ENCODE measurements around the gene RAB40B. TPM values are rescaled to one million over a fixed set of nuclear protein-coding genes. Genes with fewer than 3 reads are reported as not detected.
A peak's percentile ranks its signal among the peaks of the same experiment; 100 is the strongest.

RAB40B gene
- total RNA-seq, 1 donor from 2014 or later = 4.9 TPM

GRCh38 chr17:82703935-82704865, 5.7 kb upstream of the RAB40B start:
- Mint-ChIP-seq H3K27ac (peak overlapping the region; percentile 54), H3K4me3 (no peak overlapping the region)
- intact Hi-C loops (cut with micrococcal nuclease) = no loop called here

DNA sequence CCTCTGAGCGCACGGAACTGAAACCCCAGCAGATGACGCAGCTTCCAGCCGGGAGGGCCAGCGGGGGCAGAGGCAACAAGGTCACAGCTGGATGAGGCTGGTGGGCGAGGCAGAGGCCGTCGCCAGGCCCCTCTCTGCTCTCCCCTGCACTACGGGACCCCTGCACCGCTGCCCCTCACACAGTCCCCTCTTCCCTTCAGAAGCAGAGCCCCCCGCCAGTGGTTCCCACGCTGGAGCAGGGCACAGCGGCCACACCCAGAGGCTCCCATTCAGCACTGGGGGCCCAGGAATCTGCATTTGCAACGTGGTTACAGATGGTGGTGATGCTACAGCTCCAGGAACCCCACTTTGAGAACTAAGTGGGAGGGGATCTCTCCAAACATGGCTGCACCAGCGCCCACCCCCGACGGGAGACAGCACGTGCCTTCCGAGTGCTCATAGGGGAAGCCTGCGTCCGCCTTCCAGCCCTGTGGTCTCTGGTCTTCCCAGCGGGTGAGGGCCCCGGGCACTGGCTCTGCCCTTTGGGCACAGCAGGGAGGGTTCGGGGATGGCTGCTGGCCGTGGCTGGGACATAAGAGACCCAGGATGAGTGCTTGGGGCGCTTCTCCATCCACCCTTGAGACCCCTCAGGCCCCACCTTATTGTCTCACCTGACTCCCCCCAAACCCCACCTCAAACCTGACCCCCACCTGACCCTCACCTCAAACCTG, 4.7 kb upstream of the RAB40B start:
- H3K9me3 Mint-ChIP-seq = no peaks in the 10 kb centered on the region
- DNase-seq = no peak
- H3K27me3 Mint-ChIP-seq = peaks cover 3% of the 10 kb centered on the region
- H3K4me3 Mint-ChIP-seq = no peak overlapping the region
- H3K36me3 Mint-ChIP-seq (ENCODE audit: low read depth) = no peaks in the 10 kb centered on the region
- no peak overlapping the region for H3K27ac Mint-ChIP-seq
- H3K4me1 Mint-ChIP-seq = peaks cover 2% of the 10 kb centered on the region
- intact Hi-C loops (cut with micrococcal nuclease) = no loop called here

More at GRCh38 chr17:82703935-82704865, 5.7 kb upstream of the RAB40B start:
- Mint-ChIP-seq H3K27me3 (peaks cover 3% of the 10 kb centered on the region), H3K9me3 (no peaks in the 10 kb centered on the region), H3K36me3 (ENCODE audit: low read depth) (no peaks in the 10 kb centered on the region), H3K4me1 (peaks cover under 1% of the 10 kb centered on the region)
- DNase-seq = no peak

DNA sequence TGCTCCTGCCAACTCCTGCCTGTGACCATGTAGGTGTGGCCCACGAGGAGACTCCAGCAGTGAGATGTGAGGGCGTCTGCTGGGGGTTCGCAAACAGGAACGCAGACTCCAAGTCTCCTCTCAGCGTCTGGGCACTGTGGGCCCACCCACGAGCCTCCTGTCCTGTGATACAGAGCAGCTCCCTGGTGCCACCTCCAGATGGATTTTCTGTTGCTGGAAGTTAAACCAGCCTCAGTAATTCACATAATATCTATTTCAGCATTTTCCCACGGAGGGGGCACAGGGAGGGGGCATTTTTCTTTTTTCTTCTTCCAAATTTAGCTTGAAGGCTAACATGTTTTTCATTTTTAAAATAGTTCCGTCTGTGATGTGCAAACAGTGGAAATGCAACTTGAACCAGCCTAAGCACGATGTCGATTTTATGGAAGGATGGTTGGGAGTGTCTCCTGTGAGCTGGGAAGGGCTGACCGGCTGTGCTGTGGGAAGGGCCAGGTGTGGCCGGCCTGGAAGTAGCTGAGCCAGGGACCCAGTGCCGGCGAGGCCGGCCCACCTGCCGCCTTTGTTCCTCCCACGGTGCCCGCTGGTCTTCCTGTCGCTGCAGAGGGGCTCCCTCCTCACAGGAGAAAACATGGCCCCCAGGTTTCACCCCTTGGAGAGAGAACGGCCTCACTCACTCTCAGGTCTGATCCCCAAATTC, 3.9 kb upstream of the RAB40B start:
- no peak overlapping the region for H3K4me3 Mint-ChIP-seq

GRCh38 chr17:82699551-82699950, 1.1 kb upstream of the RAB40B start:
- H3K27ac Mint-ChIP-seq = no peak overlapping the region
- H3K27me3 Mint-ChIP-seq = peaks cover 10% of the 10 kb centered on the region
- intact Hi-C loops (cut with micrococcal nuclease) = loop anchor here (2.0 kb wide), 1 partner anchor 51 kb away; the partner anchor contains the start of gene WDR45B
- peak overlapping the region; percentile 84 for H3K4me3 Mint-ChIP-seq
- peaks cover 4% of the 10 kb centered on the region for H3K4me1 Mint-ChIP-seq
- peaks cover 4% of the 10 kb centered on the region for H3K9me3 Mint-ChIP-seq
- no peak for DNase-seq
- H3K36me3 Mint-ChIP-seq (ENCODE audit: low read depth) = peaks cover 4% of the 10 kb centered on the region

More for the DNA sequence above, 3.9 kb upstream of the RAB40B start:
- H3K4me1 Mint-ChIP-seq = peaks cover 2% of the 10 kb centered on the region
- H3K27ac Mint-ChIP-seq = no peak overlapping the region
- H3K9me3 Mint-ChIP-seq = no peaks in the 10 kb centered on the region
- H3K27me3 Mint-ChIP-seq = peaks cover 3% of the 10 kb centered on the region
- H3K36me3 Mint-ChIP-seq (ENCODE audit: low read depth) = no peaks in the 10 kb centered on the region
- no peak for DNase-seq
- intact Hi-C loops (cut with micrococcal nuclease) = no loop called here

DNA sequence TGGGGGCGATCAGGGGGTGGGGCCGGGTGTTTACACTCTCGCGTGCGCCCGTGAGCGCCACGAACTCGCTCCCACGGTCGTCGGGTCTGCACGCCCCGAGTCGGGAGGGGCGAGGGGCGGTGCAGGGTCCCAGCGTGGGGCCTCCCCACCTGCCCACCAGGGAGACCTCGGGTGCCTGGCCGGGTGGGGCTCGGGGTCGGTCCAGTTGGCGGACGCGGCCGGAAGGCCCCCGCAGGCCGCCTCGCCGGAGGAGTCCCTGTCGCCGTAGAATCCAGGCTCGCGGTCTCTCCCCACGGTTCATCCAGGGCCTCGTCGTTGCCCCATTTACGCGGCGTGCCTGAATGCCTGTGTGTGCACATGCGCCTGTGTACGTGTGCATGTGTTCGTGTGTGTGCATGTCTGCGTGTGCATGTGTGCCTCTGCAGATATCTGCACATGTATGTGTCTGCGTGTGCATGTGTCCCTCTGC, 510 bp upstream of the RAB40B start:
- intact Hi-C loops (cut with micrococcal nuclease) = loop anchor here (1.0 to 2.0 kb wide), 4 partner anchors 17 to 352 kb away; partner anchors contain the start of genes FN3KRP, TBCD and WDR45B
- DNase-seq = no peak
- Mint-ChIP-seq H3K9me3 (peaks cover 5% of the 10 kb centered on the region), H3K4me3 (peak overlapping the region; percentile 84), H3K27ac (no peak overlapping the region), H3K4me1 (peaks cover 4% of the 10 kb centered on the region), H3K36me3 (ENCODE audit: low read depth) (peaks cover 5% of the 10 kb centered on the region), H3K27me3 (peaks cover 10% of the 10 kb centered on the region)

GRCh38 chr17:82697808-82698064, 762 bp downstream of the RAB40B start:
- Mint-ChIP-seq H3K4me3 (peak overlapping the region; percentile 63), H3K9me3 (peaks cover 5% of the 10 kb centered on the region), H3K27me3 (peaks cover 10% of the 10 kb centered on the region), H3K36me3 (ENCODE audit: low read depth) (peaks cover 5% of the 10 kb centered on the region), H3K27ac (no peak overlapping the region), H3K4me1 (peaks cover 4% of the 10 kb centered on the region)
- intact Hi-C loops (cut with micrococcal nuclease) = loop anchor here (1.0 to 2.0 kb wide), 4 partner anchors 19 to 354 kb away; partner anchors contain the start of genes FN3KRP, TBCD and WDR45B
- DNase-seq = no peak

DNA sequence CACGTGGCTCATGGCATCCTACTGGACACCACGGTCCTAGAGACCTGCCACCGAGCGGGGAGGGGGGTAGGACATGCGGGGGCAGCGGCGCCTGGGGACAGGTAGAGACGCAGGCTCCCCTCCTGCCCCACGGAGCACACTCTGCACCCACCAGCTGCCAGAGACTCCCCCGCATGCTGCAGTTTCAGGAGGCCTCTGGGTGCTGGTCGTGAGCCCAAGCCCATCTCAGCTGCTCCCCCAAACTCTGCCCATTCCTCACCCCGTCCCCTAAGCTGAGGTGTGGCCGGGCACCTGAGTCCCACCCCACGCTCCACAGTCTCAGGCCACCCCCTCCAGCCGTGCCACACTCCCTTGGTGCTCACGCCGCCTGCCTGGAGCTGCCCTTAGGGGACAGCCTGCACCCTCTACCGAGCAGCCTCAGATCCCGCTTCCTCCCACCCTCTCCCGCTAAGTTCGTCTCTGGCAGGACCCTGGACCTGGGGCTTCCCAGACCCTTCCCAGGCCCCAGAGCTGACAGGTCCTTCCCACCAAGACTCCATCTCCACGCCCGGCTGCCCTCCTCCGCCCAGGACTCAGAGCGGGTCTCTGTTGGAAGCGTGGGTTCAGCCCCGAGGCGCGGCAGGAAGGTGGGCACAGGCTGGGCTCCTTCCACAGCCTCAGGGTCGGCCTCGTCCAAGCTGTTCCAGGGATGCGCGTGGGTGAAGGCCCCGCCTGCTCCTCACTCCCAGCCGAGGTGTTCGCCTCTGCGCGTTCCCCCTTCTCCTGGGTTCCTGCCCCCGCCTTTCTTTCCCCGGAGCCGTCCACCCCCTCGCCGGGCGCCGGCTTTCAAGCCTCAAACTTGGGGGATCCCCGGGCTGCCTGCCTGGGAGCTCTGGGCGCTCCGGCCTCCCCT, 1.3 kb downstream of the RAB40B start:
- H3K27ac Mint-ChIP-seq = no peak overlapping the region
- peaks cover 5% of the 10 kb centered on the region for H3K36me3 Mint-ChIP-seq (ENCODE audit: low read depth)
- DNase-seq = peak; percentile 69
- intact Hi-C loops (cut with micrococcal nuclease) = no loop called here
- H3K27me3 Mint-ChIP-seq = peaks cover 10% of the 10 kb centered on the region
- peaks cover 5% of the 10 kb centered on the region for H3K9me3 Mint-ChIP-seq
- peak overlapping the region; percentile 63 for H3K4me3 Mint-ChIP-seq
- H3K4me1 Mint-ChIP-seq = peaks cover 8% of the 10 kb centered on the region

GRCh38 chr17:82696259-82696658, 2.2 kb downstream of the RAB40B start:
- H3K4me3 Mint-ChIP-seq = no peak overlapping the region
- no peak overlapping the region for H3K27ac Mint-ChIP-seq
- H3K27me3 Mint-ChIP-seq = peaks cover 10% of the 10 kb centered on the region
- peaks cover 5% of the 10 kb centered on the region for H3K9me3 Mint-ChIP-seq
- H3K4me1 Mint-ChIP-seq = peaks cover 14% of the 10 kb centered on the region
- no peak for DNase-seq
- peaks cover 5% of the 10 kb centered on the region for H3K36me3 Mint-ChIP-seq (ENCODE audit: low read depth)
- intact Hi-C loops (cut with micrococcal nuclease) = no loop called here

DNA sequence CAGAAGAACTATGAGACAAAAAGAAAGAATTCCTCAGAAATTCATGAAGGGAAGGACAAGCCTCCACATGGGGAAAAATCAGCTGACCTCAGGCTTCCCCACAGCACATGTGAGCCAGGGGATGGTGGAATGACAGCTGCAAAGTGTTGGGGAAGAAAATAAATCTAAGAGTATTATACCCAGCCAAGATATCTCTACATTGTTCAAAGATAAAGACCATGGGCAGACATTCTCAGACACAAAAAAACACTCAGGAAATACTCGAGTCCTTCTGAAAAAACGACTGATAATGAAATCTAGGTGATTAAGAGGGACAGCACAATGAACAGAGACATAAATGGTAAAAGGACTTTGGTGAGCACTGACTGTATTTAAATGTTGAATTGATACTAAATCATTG, 3.9 kb downstream of the RAB40B start:
- peaks cover 14% of the 10 kb centered on the region for H3K4me1 Mint-ChIP-seq
- peaks cover 6% of the 10 kb centered on the region for H3K36me3 Mint-ChIP-seq (ENCODE audit: low read depth)
- peaks cover 5% of the 10 kb centered on the region for H3K9me3 Mint-ChIP-seq
- H3K27ac Mint-ChIP-seq = no peak overlapping the region
- no peak for DNase-seq
- no peak overlapping the region for H3K4me3 Mint-ChIP-seq
- peaks cover 9% of the 10 kb centered on the region for H3K27me3 Mint-ChIP-seq
- intact Hi-C loops (cut with micrococcal nuclease) = no loop called here

GRCh38 chr17:82693168-82693867, 5.2 kb downstream of the RAB40B start:
- Mint-ChIP-seq H3K9me3 (peaks cover 5% of the 10 kb centered on the region), H3K27ac (no peak overlapping the region), H3K36me3 (ENCODE audit: low read depth) (peaks cover 6% of the 10 kb centered on the region), H3K4me3 (no peak overlapping the region), H3K4me1 (peaks cover 12% of the 10 kb centered on the region), H3K27me3 (peaks cover 7% of the 10 kb centered on the region)
- intact Hi-C loops (cut with micrococcal nuclease) = no loop called here
- no peak for DNase-seq

- peaks cover 5% of the 10 kb centered on the region for H3K9me3 Mint-ChIP-seq
- no peak overlapping the region for H3K4me3 Mint-ChIP-seq
- no peak overlapping the region for H3K27ac Mint-ChIP-seq
- peaks cover 6% of the 10 kb centered on the region for H3K36me3 Mint-ChIP-seq (ENCODE audit: low read depth)
- peaks cover 6% of the 10 kb centered on the region for H3K27me3 Mint-ChIP-seq
- intact Hi-C loops (cut with micrococcal nuclease) = no loop called here
- H3K4me1 Mint-ChIP-seq = peaks cover 12% of the 10 kb centered on the region
- DNase-seq = no peak
Observed at GRCh38 chr17:82692268-82692667, 6.2 kb downstream of the RAB40B start.

- H3K36me3 Mint-ChIP-seq (ENCODE audit: low read depth) = peaks cover 6% of the 10 kb centered on the region
- H3K27ac Mint-ChIP-seq = peak overlapping the region; percentile 24
- H3K9me3 Mint-ChIP-seq = peaks cover 5% of the 10 kb centered on the region
- intact Hi-C loops (cut with micrococcal nuclease) = no loop called here
- no peak for DNase-seq
- peaks cover 10% of the 10 kb centered on the region for H3K4me1 Mint-ChIP-seq
- H3K4me3 Mint-ChIP-seq = no peak overlapping the region
- peaks cover under 1% of the 10 kb centered on the region for H3K27me3 Mint-ChIP-seq
Observed at GRCh38 chr17:82691714-82692113, 6.8 kb downstream of the RAB40B start.
